Stimulated activated CD4-positive, alpha-beta T cell treated with anti-CD3 and anti-CD28 coated beads, Interleukin-2, amount 100 ng/mL, for 4 hours (primary cell): Measurements from ENCODE around the gene SPO11.
"Not testable (repeated sequence)": the region's sequence is repeated elsewhere in the genome, so short reads cannot be mapped to it uniquely, and the experiment has no call there.

Experiments
- DNase-seq: peaks from one replicate; pipeline ENCODE4 v3.0.0-alpha.2; 2020; ENCODE audit warnings: low read depth

SPO11 gene

DNA sequence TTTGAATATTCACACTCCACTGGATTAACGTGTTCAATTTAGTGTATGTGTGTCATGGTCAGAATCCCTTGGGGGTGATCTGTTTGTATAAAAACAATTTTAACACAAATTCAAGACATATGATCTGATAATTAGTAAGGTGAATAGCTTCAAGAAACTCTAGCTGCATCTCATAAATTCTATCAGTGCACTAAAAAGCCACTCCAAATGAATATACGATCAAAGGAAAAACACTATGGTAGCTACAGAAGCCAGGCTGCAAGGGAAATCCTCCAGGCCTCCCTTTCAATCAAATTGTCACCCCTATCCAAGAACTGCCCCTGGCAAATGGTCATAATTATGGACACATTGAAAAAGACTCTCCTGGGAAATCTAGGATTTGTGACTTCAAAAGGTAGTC is 12.1 kb downstream of the SPO11 start:
- no peak for DNase-seq

DNA sequence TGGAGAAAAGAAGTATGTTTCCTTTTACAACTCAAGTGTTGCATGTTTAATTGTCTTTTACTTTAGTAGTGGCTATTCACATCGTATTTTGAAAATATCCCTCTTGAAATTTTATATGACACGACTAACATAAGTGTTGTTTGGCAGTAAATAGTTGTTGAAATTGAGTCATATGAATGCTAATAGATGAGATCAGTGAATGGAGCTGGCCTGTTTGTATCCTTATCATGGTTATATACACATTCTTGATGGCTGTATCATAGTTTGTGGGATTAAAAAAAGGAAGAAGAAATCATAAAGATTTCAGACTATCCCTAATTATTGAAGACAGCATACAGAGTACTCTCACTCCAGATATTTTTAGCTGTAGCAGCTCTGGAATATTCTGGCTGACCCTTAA is 13.2 kb downstream of the SPO11 start:
- DNase-seq, result no peak

DNA sequence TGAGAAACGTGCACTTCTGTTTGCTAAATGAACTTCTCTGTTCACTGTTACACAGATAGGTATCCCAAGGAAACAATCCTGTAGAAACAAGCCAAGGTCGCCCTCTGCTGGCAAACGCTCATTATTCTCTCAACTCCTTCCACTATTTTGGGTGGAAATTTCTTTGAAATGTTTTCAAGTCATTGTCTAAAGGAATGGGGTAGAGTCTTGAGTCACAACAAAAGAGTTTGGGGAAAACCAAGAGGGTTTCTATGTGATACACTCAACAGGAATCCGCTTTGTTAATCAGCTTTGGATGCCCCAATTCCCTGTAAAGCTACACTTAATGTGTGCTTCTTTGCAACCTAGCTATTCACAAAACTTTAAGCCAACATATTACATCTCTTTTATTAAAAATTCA is 16.9 kb downstream of the SPO11 start:
- DNase-seq, result peak; percentile 45

DNA sequence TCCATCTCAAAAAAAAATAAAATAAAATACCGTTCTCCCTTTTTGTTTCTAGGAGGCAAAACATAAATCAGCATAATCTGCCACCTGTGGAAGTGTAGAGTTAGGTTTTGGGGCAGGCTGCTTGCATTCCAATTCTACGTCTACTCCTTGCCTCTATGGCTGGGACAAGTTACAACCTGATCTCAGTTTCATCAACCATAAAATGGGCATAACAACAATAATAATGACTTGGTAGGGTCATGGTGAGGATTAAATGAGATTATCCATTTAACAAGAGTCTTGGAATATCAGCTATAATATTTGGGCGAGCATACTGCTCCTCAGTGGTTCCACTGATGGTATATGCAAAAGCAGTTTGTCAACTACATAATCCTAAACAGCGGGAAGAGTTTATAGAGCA is 17.8 kb downstream of the SPO11 start:
- DNase-seq, result no peak

DNA sequence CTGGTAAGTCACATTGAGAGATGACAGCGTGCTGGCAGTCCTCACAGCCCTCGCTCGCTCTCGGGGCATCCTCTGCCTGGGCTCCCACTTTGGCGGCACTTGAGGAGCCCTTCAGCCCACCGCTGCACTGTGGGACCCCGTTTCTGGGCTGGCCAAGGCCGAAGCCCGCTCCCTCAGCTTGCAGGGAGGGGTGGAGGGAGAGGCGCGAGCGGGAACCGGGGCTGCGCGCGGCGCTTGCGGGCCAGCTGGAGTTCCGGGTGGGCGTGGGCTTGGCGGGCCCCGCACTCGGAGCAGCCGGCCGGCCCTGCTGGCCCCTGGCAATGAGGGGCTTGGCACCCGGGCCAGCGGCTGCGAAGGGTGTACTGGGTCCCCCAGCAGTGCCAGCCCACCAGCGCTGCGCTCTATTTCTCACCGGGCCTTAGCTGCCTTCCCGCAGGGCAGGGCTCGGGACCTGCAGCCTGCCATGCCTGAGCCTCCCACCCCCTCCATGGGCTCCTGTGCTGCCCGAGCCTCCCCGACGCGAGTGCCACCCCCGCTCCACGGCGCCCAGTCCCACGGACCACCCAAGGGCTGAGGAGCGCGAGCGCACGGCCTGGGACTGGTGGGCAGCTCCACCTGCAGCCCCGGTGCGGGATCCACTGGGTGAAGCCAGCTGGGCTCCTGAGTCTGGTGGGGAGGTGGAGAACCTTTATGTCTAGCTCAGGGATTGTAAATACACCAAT is 18.8 kb downstream of the SPO11 start:
- not testable (repeated sequence) for DNase-seq

DNA sequence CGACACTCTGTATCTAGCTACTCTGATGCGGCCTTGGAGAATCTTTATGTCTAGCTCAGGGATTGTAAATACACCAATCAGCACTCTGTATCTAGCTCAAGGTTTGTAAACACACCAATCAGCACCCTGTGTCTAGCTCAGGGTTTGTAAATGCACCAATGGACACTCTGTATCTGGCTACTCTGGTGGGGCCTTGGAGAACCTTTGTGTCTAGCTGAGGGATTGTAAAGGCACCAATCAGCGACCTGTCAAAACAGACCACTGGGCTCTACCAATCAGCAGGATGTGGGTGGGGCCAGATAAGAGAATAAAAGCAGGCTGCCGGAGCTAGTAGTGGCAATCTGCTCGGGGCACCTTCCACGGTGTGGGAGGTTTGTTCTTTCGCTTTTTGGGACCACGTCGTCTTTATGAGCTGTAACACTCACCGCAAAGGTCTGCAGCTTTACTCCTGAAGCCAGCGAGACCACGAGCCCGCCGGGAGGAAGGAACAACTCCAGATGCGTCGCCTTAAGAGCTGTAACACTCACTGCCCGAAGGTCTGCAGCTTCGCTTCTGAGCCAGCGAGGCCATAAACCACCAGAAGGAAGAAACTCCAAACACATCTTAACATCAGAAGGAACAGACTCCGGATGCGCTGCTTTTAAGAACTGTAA is 19.4 kb downstream of the SPO11 start:
- DNase-seq, result not testable (repeated sequence)

DNA sequence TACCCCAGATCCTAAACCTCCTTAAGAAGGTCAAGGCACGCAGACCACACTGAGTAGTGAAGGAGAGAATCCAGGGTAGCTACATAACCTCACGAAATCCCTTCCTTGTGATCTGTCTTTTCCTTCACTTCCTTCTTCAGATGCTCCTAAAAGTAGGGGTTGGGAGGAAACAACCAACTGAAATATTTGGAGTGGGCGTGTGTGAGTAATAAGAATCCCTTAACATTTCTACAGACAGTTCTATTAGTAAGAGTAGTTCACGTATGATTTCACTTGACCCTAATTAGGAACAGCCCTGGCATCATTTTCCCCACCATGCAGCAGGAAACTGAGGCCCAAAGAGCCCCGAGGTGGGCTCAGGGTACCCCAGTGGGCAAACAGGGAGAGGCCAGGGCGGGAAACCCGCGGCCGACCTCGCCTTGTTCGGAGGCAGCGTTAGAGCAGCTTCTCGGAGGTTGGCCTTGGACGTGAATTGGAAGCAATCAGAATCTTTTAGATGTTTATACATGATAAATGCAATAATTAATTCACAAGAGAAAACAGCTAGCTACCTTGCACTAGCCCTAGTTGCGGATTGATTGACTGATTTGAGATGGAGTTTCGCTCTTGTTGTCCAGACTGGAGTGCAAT is 20.6 kb downstream of the SPO11 start:
- no peak for DNase-seq

DNA sequence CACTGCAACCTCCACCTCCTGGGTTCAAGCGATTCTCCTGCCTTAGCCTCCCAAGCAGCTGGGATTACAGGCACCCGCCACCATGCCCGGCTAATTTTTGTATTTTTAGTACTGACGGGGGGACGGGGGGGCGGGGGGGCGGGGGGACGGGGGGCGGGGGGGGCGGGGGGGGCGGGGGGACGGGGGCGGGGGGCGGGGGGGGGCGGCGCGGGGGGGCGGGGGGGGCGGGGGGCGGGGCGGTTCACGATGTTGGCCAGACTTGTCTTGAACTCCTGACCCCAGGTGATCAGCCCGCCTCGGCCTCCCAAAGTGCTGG is 21.1 kb downstream of the SPO11 start:
- DNase-seq, result not testable (repeated sequence)

DNA sequence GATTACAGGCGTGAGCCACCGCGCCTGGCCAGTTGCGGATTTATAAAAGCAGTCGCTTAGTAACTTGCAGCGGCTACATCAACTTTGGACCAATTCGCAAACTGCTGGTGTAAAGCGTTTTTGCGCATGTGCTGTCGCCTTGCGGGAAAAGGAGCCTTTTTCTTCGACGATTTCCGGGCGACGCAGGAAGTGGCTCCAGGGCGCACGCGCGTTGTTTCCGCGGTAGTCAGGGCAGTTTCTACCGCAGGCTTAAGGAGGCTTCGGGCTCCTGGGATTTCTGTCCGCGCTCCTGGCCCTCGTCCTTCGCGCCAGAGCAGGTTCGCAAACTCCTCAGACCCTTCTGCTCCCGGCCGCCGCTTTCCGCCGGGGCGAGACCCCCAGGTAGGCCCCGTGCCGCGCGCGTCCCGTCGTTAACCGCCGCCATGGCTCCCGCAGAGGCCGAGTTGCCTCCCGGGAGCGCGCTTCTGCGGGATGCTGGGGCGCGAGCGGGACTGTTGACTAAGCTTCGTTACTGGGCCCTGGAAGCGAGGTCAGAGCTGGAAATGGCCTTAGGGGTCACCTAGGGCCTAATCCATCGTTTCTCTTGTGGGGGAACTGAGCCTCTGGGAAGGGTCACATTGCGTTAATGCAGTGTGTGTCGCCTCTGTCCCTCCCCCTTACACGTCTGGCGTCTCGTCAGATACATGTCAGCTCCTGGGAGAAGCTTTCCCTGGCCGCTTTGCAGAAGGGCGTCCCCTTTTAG is 21.6 kb downstream of the SPO11 start, which contains the start of gene RAE1:
TSS of gene RAE1 (plus strand) at position 214 of the 742 bp plus-strand sequence. CDS start 2,784 bp downstream, outside the sequence.
- peak; percentile 85 for DNase-seq

DNA sequence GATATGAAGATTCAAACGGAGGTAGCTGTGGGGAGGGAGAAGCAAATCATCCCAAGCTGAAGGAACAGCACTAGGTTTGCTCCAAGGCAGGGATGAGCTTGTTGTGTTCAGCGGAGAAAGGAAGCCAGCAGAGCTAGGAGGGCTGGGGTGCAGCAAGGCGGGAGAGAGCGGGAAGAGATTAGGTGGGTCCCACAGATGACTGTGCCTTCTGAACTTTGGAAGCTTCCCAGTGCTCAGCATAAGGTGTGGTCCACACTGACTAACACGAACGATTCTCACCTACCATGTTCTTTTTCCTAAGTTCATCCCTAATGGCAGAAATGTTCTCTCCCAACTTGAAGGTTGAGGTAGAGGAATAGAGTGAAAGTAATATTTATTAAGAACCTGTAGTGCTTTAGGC is 22.7 kb downstream of the SPO11 start:
- DNase-seq, result no peak

DNA sequence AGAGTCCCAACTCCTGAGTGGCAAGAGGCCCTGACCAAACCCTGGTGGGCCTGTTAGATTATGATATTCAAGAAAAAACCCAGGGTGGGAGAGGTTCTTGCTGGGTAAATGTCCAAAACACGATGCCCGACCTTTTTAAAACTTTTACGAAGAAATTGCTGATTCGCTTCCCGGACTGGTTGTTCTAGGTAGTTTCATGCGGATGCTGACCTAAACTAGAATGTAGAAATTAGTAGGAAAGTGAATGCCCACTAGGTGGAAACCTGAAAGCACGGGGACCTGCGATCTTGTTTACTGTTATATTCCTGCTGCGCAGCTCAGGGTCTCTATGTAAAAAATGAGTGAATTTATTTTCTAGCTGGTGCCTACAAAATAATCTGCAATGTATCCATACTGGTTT is 23.7 kb downstream of the SPO11 start:
- no peak for DNase-seq

DNA sequence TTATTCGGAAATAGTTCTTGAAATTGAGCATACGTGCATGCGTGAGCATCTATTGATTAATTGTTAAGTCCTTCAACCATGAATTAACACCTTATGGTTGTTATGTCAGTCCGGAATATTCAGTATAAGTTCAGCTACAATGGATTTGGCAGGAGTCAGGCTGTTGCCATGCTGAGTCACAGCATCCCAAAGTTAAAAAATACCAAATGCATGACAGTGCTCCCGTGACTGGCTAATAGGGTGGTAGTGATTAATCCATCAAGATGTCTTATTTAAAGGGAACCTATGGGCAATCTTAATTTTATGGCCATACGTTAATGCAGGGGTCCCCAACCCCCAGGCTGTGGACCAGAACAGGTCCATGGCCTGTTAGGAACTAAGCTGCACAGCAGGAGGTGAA is 31.9 kb downstream of the SPO11 start:
- DNase-seq, result no peak

DNA sequence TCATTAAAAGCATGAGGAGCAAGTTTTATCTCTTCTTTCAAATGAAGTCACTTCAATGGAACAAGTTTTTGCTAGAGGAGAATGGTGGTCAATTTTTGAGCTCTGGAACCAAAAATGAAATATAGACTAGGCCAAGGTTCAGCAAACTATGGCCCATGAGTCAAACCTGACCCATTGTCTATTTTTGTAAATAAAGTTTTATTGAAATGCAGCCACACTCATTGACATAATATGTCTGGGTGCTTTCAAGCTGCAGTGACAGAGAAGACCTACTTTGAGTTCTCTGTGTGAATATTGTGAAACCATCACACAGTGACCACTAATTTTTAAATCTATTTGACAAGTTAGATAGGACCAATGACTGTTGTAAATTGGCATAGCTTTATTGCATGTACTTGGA is 34.8 kb downstream of the SPO11 start:
- no peak for DNase-seq

DNA sequence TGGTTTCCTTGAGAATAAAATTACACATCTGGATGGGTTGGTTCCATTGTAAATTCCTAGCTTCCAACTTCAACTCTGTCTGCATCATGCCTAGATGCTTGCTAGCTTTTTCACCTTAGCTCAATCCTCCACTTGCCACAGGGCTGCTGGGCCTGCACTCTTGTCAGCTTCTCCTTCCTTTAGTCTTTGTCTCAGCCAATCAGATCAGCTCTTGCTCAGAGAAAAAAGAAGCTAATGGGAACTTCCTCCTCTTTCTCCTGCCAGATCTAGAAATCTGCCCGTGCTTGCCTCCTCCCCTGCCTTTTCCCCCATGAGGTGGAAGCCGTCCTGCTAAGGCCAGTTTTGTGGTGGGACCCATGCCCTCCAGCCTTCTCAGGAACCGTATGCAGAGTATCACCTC is 40.0 kb downstream of the SPO11 start:
- no peak for DNase-seq

DNA sequence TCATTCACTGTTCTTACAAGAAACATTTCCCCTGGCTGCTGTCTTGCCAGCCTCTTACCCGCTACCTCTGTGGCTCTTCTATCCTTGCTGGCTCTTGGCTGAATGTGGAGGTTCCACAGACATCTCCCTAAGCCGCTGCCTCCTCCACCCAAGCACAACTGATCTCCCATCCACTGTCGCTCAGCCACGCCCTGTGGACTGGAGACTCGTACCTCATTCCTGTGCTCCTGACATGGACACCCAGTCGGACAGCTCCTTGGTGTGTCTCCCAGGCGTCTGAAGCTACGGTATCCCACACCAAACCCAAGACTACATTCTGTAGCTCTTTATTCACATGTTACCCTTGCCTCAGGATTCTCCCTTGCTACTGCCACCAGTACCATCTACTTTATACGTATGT is 40.7 kb downstream of the SPO11 start:
- DNase-seq, result no peak

DNA sequence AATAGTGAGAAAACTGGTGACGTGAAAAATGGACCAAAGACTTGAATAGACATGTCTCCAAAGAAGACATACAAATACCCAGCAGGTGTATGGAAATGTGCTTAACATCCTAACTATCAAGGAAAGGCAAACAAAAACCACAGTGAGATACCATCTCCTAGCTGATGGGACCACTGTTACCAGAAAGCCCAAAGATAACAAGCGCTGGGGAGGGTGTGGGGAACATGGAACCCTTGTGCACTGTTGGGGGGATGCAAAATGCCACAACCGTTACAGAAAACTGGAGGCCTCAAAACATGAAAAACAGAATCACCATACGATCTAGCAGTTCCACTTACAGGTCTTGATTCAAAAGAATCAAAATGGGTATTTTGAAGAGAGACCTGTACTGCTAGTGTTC is 41.8 kb downstream of the SPO11 start:
- no peak for DNase-seq

DNA sequence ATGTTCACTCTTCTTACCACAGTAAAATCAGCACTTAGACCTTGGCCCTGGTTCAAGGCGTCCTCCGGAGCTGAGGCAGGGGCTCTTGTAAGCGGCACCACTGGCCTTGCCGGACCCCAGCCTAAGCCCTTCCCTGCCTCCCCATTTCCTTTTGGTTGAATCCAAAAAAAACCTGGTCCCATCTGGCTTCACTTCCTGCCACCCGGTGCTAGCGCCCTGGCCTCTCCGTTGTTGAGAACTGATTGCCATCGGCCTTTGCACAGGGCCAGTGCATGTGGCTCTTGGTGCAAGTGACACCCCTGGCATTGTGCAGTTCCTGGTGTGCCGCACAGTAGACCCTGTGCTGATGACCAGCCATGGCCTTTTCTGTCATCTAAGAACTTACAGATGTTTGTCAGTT is 42.6 kb downstream of the SPO11 start:
- no peak for DNase-seq

DNA sequence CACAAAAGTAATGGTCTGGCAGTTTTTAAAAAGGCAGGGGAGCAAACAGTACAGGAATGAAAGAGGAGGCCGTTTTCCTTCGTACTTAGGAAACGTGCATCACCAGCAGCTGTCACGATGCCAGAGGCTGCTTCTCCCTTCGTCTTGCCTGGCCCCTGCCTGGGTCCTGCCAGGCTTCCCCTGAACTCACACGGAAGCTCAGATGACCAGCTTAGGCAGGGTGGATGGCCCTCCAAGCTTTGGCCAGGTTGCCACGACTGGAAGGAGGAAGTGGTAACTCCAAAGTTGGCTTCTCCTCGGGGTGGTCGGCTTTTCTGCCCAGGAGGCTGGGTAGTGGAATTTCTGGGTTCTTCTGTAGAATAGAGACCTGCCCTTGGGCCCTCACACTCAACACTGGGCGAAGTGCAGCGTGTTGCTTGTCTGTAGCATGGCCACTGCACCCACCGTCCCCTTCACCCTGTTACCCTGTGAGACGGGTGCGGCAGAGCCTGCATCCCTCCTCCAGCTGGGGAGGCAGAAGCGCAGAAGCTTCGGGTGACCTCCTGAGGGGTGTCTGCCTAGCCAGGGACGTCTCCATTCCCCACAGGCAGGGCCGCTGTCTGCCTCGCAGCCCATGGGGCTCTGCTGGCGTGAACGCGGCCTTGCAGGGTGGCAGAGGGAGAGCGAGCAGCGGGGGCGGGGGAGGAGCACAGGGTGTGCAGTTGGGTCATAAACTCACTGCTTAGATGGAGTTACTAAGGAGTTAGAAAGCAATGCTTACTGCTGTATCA is 43.2 kb downstream of the SPO11 start:
- DNase-seq, result no peak

DNA sequence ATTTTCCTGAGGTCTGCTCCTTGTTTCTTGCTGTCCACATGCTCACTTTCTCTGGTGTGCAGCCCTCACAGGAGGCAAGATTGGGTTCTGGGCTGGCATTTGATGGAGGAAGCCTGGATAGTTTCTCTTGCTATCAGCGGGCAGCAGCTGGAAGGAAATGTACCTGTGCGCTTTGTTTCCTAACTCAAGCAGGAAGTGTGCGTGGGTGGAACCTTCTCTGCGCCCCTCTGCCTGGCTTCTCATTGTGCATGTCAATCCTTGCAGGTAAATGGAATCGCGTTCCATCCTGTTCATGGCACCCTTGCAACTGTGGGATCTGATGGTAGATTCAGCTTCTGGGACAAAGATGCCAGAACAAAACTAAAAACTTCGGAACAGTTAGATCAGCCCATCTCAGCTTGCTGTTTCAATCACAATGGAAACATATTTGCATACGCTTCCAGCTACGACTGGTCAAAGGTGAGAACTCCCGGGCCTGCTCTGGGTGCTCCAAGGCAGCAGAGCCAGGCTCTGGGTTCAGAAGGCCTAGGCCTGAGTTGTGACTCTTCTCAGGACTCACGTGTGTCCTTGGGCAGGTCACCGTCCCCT is 44.8 kb downstream of the SPO11 start:
- DNase-seq, result no peak

DNA sequence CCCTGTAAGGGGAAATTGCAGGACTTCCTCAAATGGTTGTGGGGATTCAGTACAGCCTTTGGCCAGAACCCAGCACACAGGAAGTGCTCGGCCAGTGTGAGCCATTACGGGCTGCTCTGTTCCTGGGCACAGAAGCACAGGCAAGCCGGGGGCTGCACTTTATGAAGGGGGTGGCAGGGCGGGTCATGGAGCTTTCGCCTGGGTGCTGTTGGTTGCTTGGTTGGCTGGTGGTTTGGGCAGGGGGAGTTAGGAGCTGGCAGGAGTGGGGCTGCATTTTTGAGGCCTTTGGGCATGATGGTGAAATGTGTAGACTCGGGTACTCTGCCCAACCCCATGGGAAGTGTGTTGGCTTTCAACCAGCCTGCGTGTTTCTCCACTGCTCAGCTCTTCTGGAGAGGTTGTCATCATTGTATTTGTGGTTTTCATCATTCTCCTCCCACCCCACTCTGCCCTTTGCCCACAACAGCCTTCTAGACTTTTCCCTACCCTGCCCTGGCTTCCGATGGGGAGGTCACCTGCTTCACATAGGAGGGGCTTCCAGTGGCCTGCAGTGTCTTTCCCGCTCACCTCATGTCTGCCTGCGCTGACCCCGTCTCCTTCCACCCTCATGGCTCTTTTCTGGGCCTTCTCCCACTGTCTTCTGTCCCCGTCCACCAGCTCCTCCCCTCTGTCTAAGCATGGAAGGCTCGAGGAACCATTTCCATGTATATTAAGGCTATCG is 45.5 kb downstream of the SPO11 start:
- no peak for DNase-seq

DNA sequence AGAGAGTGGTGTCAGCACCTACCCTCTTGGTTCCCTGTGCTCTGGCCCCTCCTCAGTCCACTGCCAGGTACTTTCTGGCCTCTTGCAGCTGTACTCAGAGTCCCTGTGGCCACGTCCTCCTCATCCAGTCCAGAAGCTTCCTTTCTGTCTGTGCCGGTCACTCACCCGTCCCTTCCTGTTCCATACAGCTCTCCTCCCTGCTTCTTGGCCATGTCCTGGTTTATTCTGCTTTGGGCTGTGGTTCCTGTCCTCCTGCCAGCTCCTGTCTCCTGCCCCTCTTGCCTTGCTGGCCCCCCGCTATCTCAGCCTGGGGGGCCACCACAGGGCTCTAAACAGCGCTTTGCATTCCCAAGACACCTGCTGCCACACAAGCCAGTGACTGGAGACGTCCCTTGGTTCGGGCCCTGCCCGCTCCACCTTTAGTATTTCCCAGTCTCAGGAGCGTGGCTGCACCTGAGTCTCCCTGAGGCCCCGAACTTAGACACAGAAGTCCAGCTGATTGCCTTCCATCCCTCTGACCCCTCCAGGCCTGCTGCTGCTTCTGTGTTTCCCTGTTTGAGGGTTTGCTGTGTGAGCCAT is 46.1 kb downstream of the SPO11 start:
- DNase-seq, result no peak
